Astrocyte (in vitro differentiated cells and primary cell): ENCODE results near the gene KCNQ4. TPM values are rescaled to one million over a fixed set of nuclear protein-coding genes. Genes with fewer than 3 reads are reported as not detected.

Experiments used
- DNase-seq: peaks from one replicate; pipeline ENCODE4 v3.0.0-alpha.2; 2010; ENCODE audit warnings: low read depth
- FAIRE-seq: peaks from 2 replicates; lab custom pipeline; 2011; peaks lifted over from hg19 to GRCh38; lab: Jason Lieb, UNC
- H2AFZ ChIP-seq: 2 replicates; pipeline ENCODE4 v1.6.0; 2012; ENCODE audit warnings: low read depth, low read length, inconsistent platforms
- H3K27ac ChIP-seq: 2 replicates; pipeline ENCODE4 v1.5.1; 2011; ENCODE audit warnings: low read depth, low read length, inconsistent platforms
- H3K27me3 ChIP-seq: 2 replicates; pipeline ENCODE4 v1.6.0; 2011; ENCODE audit warnings: low read length, inconsistent platforms; ENCODE audit not compliant: insufficient read depth
- H3K36me3 ChIP-seq: 2 replicates; pipeline ENCODE4 v1.5.1; 2011; ENCODE audit warnings: low read length, inconsistent platforms; ENCODE audit not compliant: insufficient read depth
- H3K4me1 ChIP-seq: 2 replicates; pipeline ENCODE4 v1.5.1; 2011; ENCODE audit warnings: low read length, inconsistent platforms; ENCODE audit not compliant: insufficient read depth
- H3K4me2 ChIP-seq: 2 replicates; pipeline ENCODE4 v1.6.0; 2012; ENCODE audit warnings: low read length, inconsistent platforms
- H3K4me3 ChIP-seq: 2 replicates; pipeline ENCODE4 v1.5.1; 2011; ENCODE audit warnings: low read depth, mild to moderate bottlenecking, low read length, inconsistent platforms; ENCODE audit not compliant: insufficient read depth
- H3K79me2 ChIP-seq: 2 replicates; pipeline ENCODE4 v1.6.0; 2012; ENCODE audit warnings: mild to moderate bottlenecking, low read length, inconsistent platforms; ENCODE audit not compliant: insufficient read depth
- H3K9ac ChIP-seq: 2 replicates; pipeline ENCODE4 v1.6.0; 2012; ENCODE audit warnings: mild to moderate bottlenecking, low read length, inconsistent platforms
- H3K9me3 ChIP-seq: 2 replicates; pipeline ENCODE4 v1.5.1; 2012; ENCODE audit warnings: low read depth, mild to moderate bottlenecking, low read length, inconsistent platforms; ENCODE audit not compliant: insufficient read depth
- H4K20me1 ChIP-seq: 2 replicates; pipeline ENCODE4 v1.6.0; 2012; ENCODE audit warnings: low read length, inconsistent platforms; ENCODE audit not compliant: insufficient read depth
- H3K27ac Mint-ChIP-seq: one replicate; pipeline ENCODE4 v1.8.0; 2021; ENCODE audit warnings: mild to moderate bottlenecking, mixed read lengths; ENCODE audit not compliant: unreplicated experiment
- H3K27me3 Mint-ChIP-seq: one replicate; pipeline ENCODE4 v1.8.0; 2021; ENCODE audit warnings: low read depth, mixed read lengths; ENCODE audit not compliant: unreplicated experiment
- H3K36me3 Mint-ChIP-seq: one replicate; pipeline ENCODE4 v1.8.0; 2021; ENCODE audit warnings: low read depth, mixed read lengths; ENCODE audit not compliant: unreplicated experiment
- H3K4me1 Mint-ChIP-seq: one replicate; pipeline ENCODE4 v1.8.0; 2021; ENCODE audit warnings: low read depth, mixed read lengths; ENCODE audit not compliant: unreplicated experiment
- H3K4me3 Mint-ChIP-seq: one replicate; pipeline ENCODE4 v1.8.0; 2021; ENCODE audit warnings: mild to moderate bottlenecking, moderate library complexity, mixed read lengths; ENCODE audit not compliant: unreplicated experiment
- H3K9me3 Mint-ChIP-seq: one replicate; pipeline ENCODE4 v1.8.0; 2021; ENCODE audit warnings: mild to moderate bottlenecking, mixed read lengths; ENCODE audit not compliant: unreplicated experiment
- CTCF ChIP-seq: IDR thresholded peaks from 2 replicates; pipeline ENCODE4 v1.5.1; 2011; ENCODE audit warnings: low read depth, mild to moderate bottlenecking, inconsistent platforms, low read length, moderate library complexity; ENCODE audit not compliant: insufficient read depth
- EZH2 ChIP-seq: IDR thresholded peaks from 2 replicates; pipeline ENCODE4 v1.6.1; 2012; ENCODE audit warnings: mild to moderate bottlenecking, low read length, inconsistent platforms; ENCODE audit not compliant: insufficient read depth
- total RNA-seq: library from RNA; stranded (reverse); gene quantifications from 2 replicates; pipeline ENCODE4 v1.2.1, GENCODE V29; 2021

KCNQ4 gene
- total RNA-seq, 1 donor from 2014 or later, result 0.89 TPM

GRCh38 chr1:40745176-40745575, 38.4 kb upstream of the KCNQ4 start:
- H3K36me3 Mint-ChIP-seq, result peaks cover 42% of the 10 kb centered on the region
- no peak overlapping the region for H3K9ac ChIP-seq
- TF ChIP-seq EZH2, result no peak
- TF ChIP-seq CTCF, result no peak

GRCh38 chr1:40746344-40747090, 37.1 kb upstream of the KCNQ4 start:
- no peaks in the 10 kb centered on the region for H3K9me3 Mint-ChIP-seq
- Histone ChIP-seq H3K4me2 (no peak overlapping the region), H3K36me3 (peaks cover 27% of the 10 kb centered on the region), H3K79me2 (peaks cover 25% of the 10 kb centered on the region), H3K27me3 (no peaks in the 10 kb centered on the region), H3K9ac (no peak overlapping the region), H3K27ac (no peak overlapping the region), H3K9me3 (no peaks in the 10 kb centered on the region), H2AFZ (no peak overlapping the region), H4K20me1 (peaks cover 36% of the 10 kb centered on the region), H3K4me1 (no peaks in the 10 kb centered on the region), H3K4me3 (no peak overlapping the region)
- peaks cover 45% of the 10 kb centered on the region for H3K36me3 Mint-ChIP-seq
- DNase-seq (no peak), FAIRE-seq (no peak)
- no peak overlapping the region for H3K4me3 Mint-ChIP-seq
- no peaks in the 10 kb centered on the region for H3K27me3 Mint-ChIP-seq
- H3K27ac Mint-ChIP-seq, result no peak overlapping the region
- TF ChIP-seq EZH2, result no peak
- TF ChIP-seq CTCF, result no peak
- H3K4me1 Mint-ChIP-seq, result peaks cover 26% of the 10 kb centered on the region

More at GRCh38 chr1:40745176-40745575, 38.4 kb upstream of the KCNQ4 start:
- Histone ChIP-seq H3K79me2 (peaks cover 30% of the 10 kb centered on the region), H3K9me3 (no peaks in the 10 kb centered on the region), H3K27me3 (no peaks in the 10 kb centered on the region), H3K36me3 (peaks cover 24% of the 10 kb centered on the region), H3K4me2 (no peak overlapping the region), H3K4me1 (no peaks in the 10 kb centered on the region), H3K4me3 (no peak overlapping the region), H4K20me1 (peaks cover 36% of the 10 kb centered on the region), H3K27ac (no peak overlapping the region), H2AFZ (no peak overlapping the region)
- DNase-seq (peak; percentile 17), FAIRE-seq (no peak)
- Mint-ChIP-seq H3K27me3 (no peaks in the 10 kb centered on the region), H3K27ac (peak overlapping the region; percentile 95), H3K9me3 (no peaks in the 10 kb centered on the region), H3K4me1 (peaks cover 21% of the 10 kb centered on the region), H3K4me3 (peak overlapping the region; percentile 17)
